K562 (cell line): Measurements from ENCODE around the gene SRD5A1. TPM values are rescaled to one million over a fixed set of nuclear protein-coding genes. Genes with fewer than 3 reads are reported as not detected.

Source experiments
- ATAC-seq: fragments of 200-7000 bp; cut with Tn5 transposase; 3 replicates; pipeline ENCODE4 v1.9.1; 2020; ENCODE audit warnings: moderate library complexity
- BruUV-seq: library from RNA; stranded (reverse); fragments of 400-500 nt; replicated peaks from 2 replicates; lab custom pipeline; 2021; lab: Mats Ljungman, UMichigan
- CTCF ChIA-PET: fragments of 300-600 bp; formaldehyde crosslinking; extraction: SDS; loops from one replicate; lab custom pipeline; 2021; ENCODE audit warnings: low intra/inter-chr PET ratio; lab: Yijun Ruan, JAX
- POLR2A ChIA-PET: fragments of 300-600, 350-650 bp; sonication (Branson Sonifier 250); formaldehyde crosslinking; extraction: SDS; loops from one replicate; lab custom pipeline; 2021; ENCODE audit warnings: antibody characterized with exemption, inconsistent platforms; lab: Yijun Ruan, JAX
- DNase-seq, 4 experiments: peaks; one replicate each; pipeline versions ENCODE4 v3.0.0 to v3.0.0-alpha.2; 2011 to 2018; ENCODE audit warnings: low spot score in 3 of 4, mixed read lengths in 3 of 4; ENCODE audit errors: extremely low read depth in 1 of 4
- FAIRE-seq: peaks from 2 replicates; lab custom pipeline; 2011; peaks lifted over from hg19 to GRCh38; lab: Jason Lieb, UNC
- H2AFZ ChIP-seq: 2 replicates; pipeline ENCODE4 v1.6.0; 2011; ENCODE audit warnings: low read depth, low read length, control low read depth, inconsistent platforms
- H3K27ac ChIP-seq: fragments of 200-600 bp; 3 replicates; pipeline ENCODE4 v1.8.0; 2011; ENCODE audit warnings: low read depth, mild to moderate bottlenecking, control low read depth, inconsistent platforms, low read length, moderate library complexity, mixed read lengths; ENCODE audit errors: extremely low read depth
- H3K27me3 ChIP-seq, 2 experiments: fragments of 300-600 bp in 1 of 2; 2 replicates in 1 of 2; 3 replicates in 1 of 2; pipeline versions ENCODE4 v1.6.0 to v1.8.0; 2011; ENCODE audit warnings: inconsistent platforms in 2 of 2, low read length in 2 of 2, mild to moderate bottlenecking in 1 of 2, mixed read lengths in 1 of 2, moderate library complexity in 1 of 2; ENCODE audit not compliant: control insufficient read depth in 2 of 2, insufficient read depth in 2 of 2
- H3K36me3 ChIP-seq: fragments of 300-600 bp; 3 replicates; pipeline ENCODE4 v1.8.0; 2011; ENCODE audit warnings: mild to moderate bottlenecking, low read length, inconsistent platforms; ENCODE audit not compliant: control insufficient read depth, insufficient read depth
- H3K4me1 ChIP-seq, 2 experiments: fragments of 200-600 bp in 1 of 2; replicated peaks in 1 of 2; 2 replicates in 1 of 2; 3 replicates in 1 of 2; pipeline versions ENCODE4 v1.5.1 to v1.8.0; 2011; ENCODE audit warnings: inconsistent platforms in 2 of 2, low read length in 2 of 2, mild to moderate bottlenecking in 1 of 2, mixed read lengths in 1 of 2, moderate library complexity in 1 of 2; ENCODE audit not compliant: control insufficient read depth in 2 of 2, insufficient read depth in 2 of 2
- H3K4me2 ChIP-seq: 2 replicates; pipeline ENCODE4 v1.6.1; 2011; ENCODE audit warnings: low read length, control low read depth, inconsistent platforms, mixed read lengths; ENCODE audit not compliant: insufficient read depth
- H3K4me3 ChIP-seq: fragments of 200-600 bp; sonication (generic), shearing (Covaris generic); 2 replicates; pipeline ENCODE4 v1.5.1; 2016; ENCODE audit warnings: control low read depth, inconsistent platforms
- H3K79me2 ChIP-seq: fragments of 200-600 bp; 3 replicates; pipeline ENCODE4 v1.8.0; 2011; ENCODE audit warnings: low read length, inconsistent platforms; ENCODE audit not compliant: control insufficient read depth, insufficient read depth
- H3K9ac ChIP-seq, 2 experiments: 2 replicates each; pipeline versions ENCODE4 v1.6.0 to v1.6.1; 2011; ENCODE audit warnings: low read depth in 2 of 2, low read length in 2 of 2, control low read depth in 1 of 2, inconsistent platforms in 1 of 2, mild to moderate bottlenecking in 1 of 2, mixed read lengths in 1 of 2; ENCODE audit not compliant: insufficient read depth in 1 of 2
- H3K9me1 ChIP-seq: one replicate; pipeline ENCODE4 v1.6.0; 2011; ENCODE audit warnings: inconsistent platforms, mild to moderate bottlenecking, low read length, moderate library complexity; ENCODE audit not compliant: control insufficient read depth, insufficient read depth
- H3K9me3 ChIP-seq: replicated peaks from 2 replicates; pipeline ENCODE4 v1.5.1; 2011; ENCODE audit warnings: low read depth, low read length, inconsistent platforms; ENCODE audit not compliant: control insufficient read depth, insufficient read depth
- H4K20me1 ChIP-seq: replicated peaks from 2 replicates; pipeline ENCODE4 v1.6.1; 2011; ENCODE audit warnings: low read length, inconsistent platforms, mixed read lengths; ENCODE audit not compliant: control insufficient read depth, insufficient read depth
- GTF2A2 ChIP-seq: IDR thresholded peaks from 2 replicates; pipeline ENCODE4 v1.6.1; 2016; ENCODE audit warnings: mild to moderate bottlenecking, missing genetic modification characterization, missing compliant biosample characterization
- HDGF ChIP-seq: fragments of 450-650 bp; IDR thresholded peaks from 2 replicates; pipeline ENCODE4 v1.6.1; 2016
- HMBOX1 ChIP-seq: sonication (generic); IDR thresholded peaks from 2 replicates; pipeline ENCODE4 v1.6.1; 2016
- JUNB ChIP-seq: fragments of 450-650 bp; formaldehyde crosslinking; conservative IDR thresholded peaks from 2 replicates; pipeline ENCODE4 v1.4.0; 2020; ENCODE audit warnings: mild to moderate bottlenecking
- KLF13 ChIP-seq: fragments of 450-650 bp; IDR thresholded peaks from 2 replicates; pipeline ENCODE4 v1.6.1; 2016; ENCODE audit warnings: missing genetic modification characterization, low read depth, mild to moderate bottlenecking, missing compliant biosample characterization, moderate library complexity, borderline replicate concordance
- NCOA1 ChIP-seq: fragments of 450-650 bp; IDR thresholded peaks from 2 replicates; pipeline ENCODE4 v1.6.1; 2016; ENCODE audit warnings: low read depth
- PHB2 ChIP-seq: fragments of 450-650 bp; IDR thresholded peaks from 2 replicates; pipeline ENCODE4 v1.6.1; 2017; ENCODE audit warnings: low read depth
- SNIP1 ChIP-seq: fragments of 450-650 bp; IDR thresholded peaks from 2 replicates; pipeline ENCODE4 v1.7.1; 2017; ENCODE audit warnings: low read depth, mild to moderate bottlenecking
- TAL1 ChIP-seq: fragments of 450-650 bp; IDR thresholded peaks from 2 replicates; pipeline ENCODE4 v1.6.1; 2016; ENCODE audit warnings: mild to moderate bottlenecking
- TBL1XR1 ChIP-seq, 2 experiments: IDR thresholded peaks; 2 replicates each; pipeline ENCODE4 v1.6.1; 2012; ENCODE audit warnings: improper control_type of control experiment in 2 of 2, low read length in 2 of 2, mild to moderate bottlenecking in 1 of 2
- WGBS: fragments of 100-300 bp; shearing (Covaris generic); methylation state at CpG from one replicate; pipeline ENCODE4 v1.1.6; 2016; ENCODE audit warnings: low coverage, mixed read lengths; ENCODE audit not compliant: insufficient coverage; ENCODE audit errors: missing lambda C conversion rate; 5-methylcytosine and 5-hydroxymethylcytosine counted together
- in situ Hi-C: fragments of 300-500 bp; cut with MboI; formaldehyde crosslinking; loops from 4 replicates; pipeline ENCODE4 v1.15.0; 2018; ENCODE audit warnings: inconsistent platforms, mixed read lengths
- intact Hi-C: fragments of 100-400 bp; cut with micrococcal nuclease; formaldehyde crosslinking; loops from 2 replicates; pipeline ENCODE4 v1.14.2; 2022
- polyA plus RNA-seq, 8 experiments: library from polyadenylated mRNA; depleted of rRNA in 4 of 8; stranded (reverse) in 5 of 8; unstranded in 3 of 8; fragments of >200 nt; fragmentation: Nextera tagmentation in 2 of 8; fragmentation: Illumina TruSeq in 1 of 8; extraction: Ambion mirVana in 2 of 8; extraction: Trizol in 1 of 8; gene quantifications; 2 replicates each; pipeline versions ENCODE4 v1.2.1 to v1.2.3, GENCODE V29; 2011 to 2014; ENCODE audit warnings: inconsistent platforms in 1 of 8, missing spikeins in 1 of 8
- total RNA-seq, 7 experiments: library from RNA; depleted of rRNA in 6 of 7; stranded (reverse); fragments of >200 nt in 6 of 7; fragmentation: Illumina TruSeq in 2 of 7; extraction: Trizol in 2 of 7; gene quantifications; 2 replicates each; pipeline versions ENCODE4 v1.2.1 to v1.2.3, GENCODE V29; 2011 to 2021; ENCODE audit warnings: low replicate concordance in 1 of 7
- TF ChIP-seq, protein P1 (sequence below): fragments of 200-600 bp; sonication (generic); IDR thresholded peaks from one replicate; pipeline ENCODE4 v1.6.1; 2012; ENCODE audit warnings: mild to moderate bottlenecking, low read depth, low read length, inconsistent platforms

Gene SRD5A1
- total and polyA plus RNA-seq, 9 of the 15 experiments (the other 6 are each of a cell fraction or from before 2014, with no cell fraction given) = 1.3 to 22.6 (median 8.1) TPM

GRCh38 chr5:6723122-6723815, 90.0 kb downstream of the SRD5A1 start:
- DNase-seq (no peak), ATAC-seq (no peak), FAIRE-seq (peak; percentile 66)
- WGBS = 81% methylated on average over 14 of the region's 14 CpGs
- Histone ChIP-seq H3K9me3 (no peaks in the 10 kb centered on the region), H2AFZ (no peak overlapping the region), H3K36me3 (peaks cover 72% of the 10 kb centered on the region), H3K79me2 (peaks cover 98% of the 10 kb centered on the region), H3K27ac (no peak overlapping the region), H3K9ac (no peak overlapping the region), H3K27me3 (no peaks in the 10 kb centered on the region), H4K20me1 (peaks cover 77% of the 10 kb centered on the region), H3K4me2 (no peak overlapping the region), H3K9me1 (peaks cover 18% of the 10 kb centered on the region), H3K4me3 (no peak overlapping the region), H3K4me1 (peaks cover 13% of the 10 kb centered on the region in 2 experiments; a peak in 4 of 5 replicates)
- no TSS peak for BruUV-seq
- CTCF ChIA-PET = no interaction called here
- intact Hi-C loops (no loop called here), in situ Hi-C loops (no loop called here)
- POLR2A ChIA-PET = interaction anchor here (0.6 to 2.3 kb wide), 3 partner anchors 9 to 13 kb away, joined by 4 to 6 read pairs (median 6); partner anchors contain the start of gene TENT4A
- TF ChIP-seq SNIP1 (no peak), PHB2 (no peak), HMBOX1 (no peak), HDGF (no peak), JUNB (CRISPR knock-in tag) (no peak), TAL1 (no peak), TBL1XR1 (IDR thresholded peaks at IDR 0.05; ENCODE audit: low read length in 2 of 2) (no peak), GTF2A2 (tag) (no peak), KLF13 (tag) (no peak), NCOA1 (no peak)
- TF ChIP-seq, protein P1, sequence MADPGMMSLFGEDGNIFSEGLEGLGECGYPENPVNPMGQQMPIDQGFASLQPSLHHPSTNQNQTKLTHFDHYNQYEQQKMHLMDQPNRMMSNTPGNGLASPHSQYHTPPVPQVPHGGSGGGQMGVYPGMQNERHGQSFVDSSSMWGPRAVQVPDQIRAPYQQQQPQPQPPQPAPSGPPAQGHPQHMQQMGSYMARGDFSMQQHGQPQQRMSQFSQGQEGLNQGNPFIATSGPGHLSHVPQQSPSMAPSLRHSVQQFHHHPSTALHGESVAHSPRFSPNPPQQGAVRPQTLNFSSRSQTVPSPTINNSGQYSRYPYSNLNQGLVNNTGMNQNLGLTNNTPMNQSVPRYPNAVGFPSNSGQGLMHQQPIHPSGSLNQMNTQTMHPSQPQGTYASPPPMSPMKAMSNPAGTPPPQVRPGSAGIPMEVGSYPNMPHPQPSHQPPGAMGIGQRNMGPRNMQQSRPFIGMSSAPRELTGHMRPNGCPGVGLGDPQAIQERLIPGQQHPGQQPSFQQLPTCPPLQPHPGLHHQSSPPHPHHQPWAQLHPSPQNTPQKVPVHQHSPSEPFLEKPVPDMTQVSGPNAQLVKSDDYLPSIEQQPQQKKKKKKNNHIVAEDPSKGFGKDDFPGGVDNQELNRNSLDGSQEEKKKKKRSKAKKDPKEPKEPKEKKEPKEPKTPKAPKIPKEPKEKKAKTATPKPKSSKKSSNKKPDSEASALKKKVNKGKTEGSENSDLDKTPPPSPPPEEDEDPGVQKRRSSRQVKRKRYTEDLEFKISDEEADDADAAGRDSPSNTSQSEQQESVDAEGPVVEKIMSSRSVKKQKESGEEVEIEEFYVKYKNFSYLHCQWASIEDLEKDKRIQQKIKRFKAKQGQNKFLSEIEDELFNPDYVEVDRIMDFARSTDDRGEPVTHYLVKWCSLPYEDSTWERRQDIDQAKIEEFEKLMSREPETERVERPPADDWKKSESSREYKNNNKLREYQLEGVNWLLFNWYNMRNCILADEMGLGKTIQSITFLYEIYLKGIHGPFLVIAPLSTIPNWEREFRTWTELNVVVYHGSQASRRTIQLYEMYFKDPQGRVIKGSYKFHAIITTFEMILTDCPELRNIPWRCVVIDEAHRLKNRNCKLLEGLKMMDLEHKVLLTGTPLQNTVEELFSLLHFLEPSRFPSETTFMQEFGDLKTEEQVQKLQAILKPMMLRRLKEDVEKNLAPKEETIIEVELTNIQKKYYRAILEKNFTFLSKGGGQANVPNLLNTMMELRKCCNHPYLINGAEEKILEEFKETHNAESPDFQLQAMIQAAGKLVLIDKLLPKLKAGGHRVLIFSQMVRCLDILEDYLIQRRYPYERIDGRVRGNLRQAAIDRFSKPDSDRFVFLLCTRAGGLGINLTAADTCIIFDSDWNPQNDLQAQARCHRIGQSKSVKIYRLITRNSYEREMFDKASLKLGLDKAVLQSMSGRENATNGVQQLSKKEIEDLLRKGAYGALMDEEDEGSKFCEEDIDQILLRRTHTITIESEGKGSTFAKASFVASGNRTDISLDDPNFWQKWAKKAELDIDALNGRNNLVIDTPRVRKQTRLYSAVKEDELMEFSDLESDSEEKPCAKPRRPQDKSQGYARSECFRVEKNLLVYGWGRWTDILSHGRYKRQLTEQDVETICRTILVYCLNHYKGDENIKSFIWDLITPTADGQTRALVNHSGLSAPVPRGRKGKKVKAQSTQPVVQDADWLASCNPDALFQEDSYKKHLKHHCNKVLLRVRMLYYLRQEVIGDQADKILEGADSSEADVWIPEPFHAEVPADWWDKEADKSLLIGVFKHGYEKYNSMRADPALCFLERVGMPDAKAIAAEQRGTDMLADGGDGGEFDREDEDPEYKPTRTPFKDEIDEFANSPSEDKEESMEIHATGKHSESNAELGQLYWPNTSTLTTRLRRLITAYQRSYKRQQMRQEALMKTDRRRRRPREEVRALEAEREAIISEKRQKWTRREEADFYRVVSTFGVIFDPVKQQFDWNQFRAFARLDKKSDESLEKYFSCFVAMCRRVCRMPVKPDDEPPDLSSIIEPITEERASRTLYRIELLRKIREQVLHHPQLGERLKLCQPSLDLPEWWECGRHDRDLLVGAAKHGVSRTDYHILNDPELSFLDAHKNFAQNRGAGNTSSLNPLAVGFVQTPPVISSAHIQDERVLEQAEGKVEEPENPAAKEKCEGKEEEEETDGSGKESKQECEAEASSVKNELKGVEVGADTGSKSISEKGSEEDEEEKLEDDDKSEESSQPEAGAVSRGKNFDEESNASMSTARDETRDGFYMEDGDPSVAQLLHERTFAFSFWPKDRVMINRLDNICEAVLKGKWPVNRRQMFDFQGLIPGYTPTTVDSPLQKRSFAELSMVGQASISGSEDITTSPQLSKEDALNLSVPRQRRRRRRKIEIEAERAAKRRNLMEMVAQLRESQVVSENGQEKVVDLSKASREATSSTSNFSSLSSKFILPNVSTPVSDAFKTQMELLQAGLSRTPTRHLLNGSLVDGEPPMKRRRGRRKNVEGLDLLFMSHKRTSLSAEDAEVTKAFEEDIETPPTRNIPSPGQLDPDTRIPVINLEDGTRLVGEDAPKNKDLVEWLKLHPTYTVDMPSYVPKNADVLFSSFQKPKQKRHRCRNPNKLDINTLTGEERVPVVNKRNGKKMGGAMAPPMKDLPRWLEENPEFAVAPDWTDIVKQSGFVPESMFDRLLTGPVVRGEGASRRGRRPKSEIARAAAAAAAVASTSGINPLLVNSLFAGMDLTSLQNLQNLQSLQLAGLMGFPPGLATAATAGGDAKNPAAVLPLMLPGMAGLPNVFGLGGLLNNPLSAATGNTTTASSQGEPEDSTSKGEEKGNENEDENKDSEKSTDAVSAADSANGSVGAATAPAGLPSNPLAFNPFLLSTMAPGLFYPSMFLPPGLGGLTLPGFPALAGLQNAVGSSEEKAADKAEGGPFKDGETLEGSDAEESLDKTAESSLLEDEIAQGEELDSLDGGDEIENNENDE = no peak
